PFSK-1 (cell line): ENCODE data around the gene FGR.

ENCODE experiments used
- FOXP2 ChIP-seq: optimal IDR thresholded peaks from 2 replicates; pipeline ENCODE3; 2011; ENCODE audit warnings: borderline replicate concordance, control low read depth, inconsistent platforms; ENCODE audit not compliant: insufficient read depth; ENCODE audit errors: extremely low read length, extremely low read depth
- POLR2AphosphoS5 ChIP-seq: IDR thresholded peaks from 2 replicates; pipeline ENCODE4 v1.6.1; 2012; ENCODE audit warnings: low read depth, mild to moderate bottlenecking, control low read depth, low read length, moderate library complexity
- REST ChIP-seq, 2 experiments: IDR thresholded peaks; 2 replicates each; pipeline versions ENCODE4 v1.6.1 to v1.8.0; 2011 to 2012; ENCODE audit warnings: low read depth in 2 of 2, low read length in 2 of 2, control low read depth in 1 of 2, inconsistent platforms in 1 of 2, mild to moderate bottlenecking in 1 of 2, moderate library complexity in 1 of 2; ENCODE audit not compliant: insufficient read depth in 1 of 2
- SIN3A ChIP-seq: IDR thresholded peaks from 2 replicates; pipeline ENCODE4 v1.6.1; 2012; ENCODE audit warnings: mild to moderate bottlenecking, low read length, moderate library complexity, borderline replicate concordance; ENCODE audit not compliant: insufficient read depth
- TAF1 ChIP-seq: IDR thresholded peaks from 2 replicates; pipeline ENCODE4 v1.6.1; 2012; ENCODE audit warnings: low read length, control low read depth, borderline replicate concordance; ENCODE audit not compliant: insufficient read depth

GRCh38 chr1:27606708-27607238 is 28.2 kb downstream of the FGR start:
- no peak for TF ChIP-seq POLR2AphosphoS5
- TF ChIP-seq REST (IDR thresholded peaks at IDR 0.05; ENCODE audit: insufficient read depth in 1 of 2, low read depth in 2 of 2, low read length in 2 of 2): no peak
- no peak for TF ChIP-seq SIN3A
- no peak for TF ChIP-seq TAF1
- no peak for TF ChIP-seq FOXP2
